Testis (tissue), 3 donors: Measurements from ENCODE around the gene KLRF2. TPM values are rescaled to one million over a fixed set of nuclear protein-coding genes. Genes with fewer than 3 reads are reported as not detected.

ENCODE experiments used
- DNase-seq: peaks from one replicate; pipeline ENCODE4 v3.0.0-alpha.2; 2019
- H3K27ac ChIP-seq, 2 donors: fragments of 200-600 bp; sonication (generic); one replicate each; pipeline ENCODE4 v1.5.1; 2019
- H3K27me3 ChIP-seq: fragments of 200-600 bp; sonication (generic); one replicate; pipeline ENCODE4 v1.5.1; 2019
- H3K36me3 ChIP-seq: fragments of 200-600 bp; sonication (generic); one replicate; pipeline ENCODE4 v1.5.1; 2017; ENCODE audit warnings: low read depth; ENCODE audit errors: missing control alignments
- H3K4me1 ChIP-seq: fragments of 200-600 bp; sonication (generic); one replicate; pipeline ENCODE4 v1.5.1; 2019
- H3K4me3 ChIP-seq, 2 donors: fragments of 200-600 bp; sonication (generic); one replicate each; pipeline ENCODE4 v1.5.1; 2017 to 2019
- H3K9me3 ChIP-seq: fragments of 200-600 bp; sonication (generic); one replicate; pipeline ENCODE4 v1.5.1; 2017
- POLR2A ChIP-seq: fragments of 450-650 bp; IDR thresholded peaks from one replicate; pipeline ENCODE4 v1.6.1; 2017; ENCODE audit warnings: antibody characterized with exemption, mild to moderate bottlenecking, moderate library complexity
- WGBS, 2 donors: methylation state at CpG; one replicate each; pipeline ENCODE4 v1.1.5; 2018; 5-methylcytosine and 5-hydroxymethylcytosine counted together
- intact Hi-C: fragments of 100-400 bp; cut with DNase I; formaldehyde crosslinking; loops from one replicate; pipeline ENCODE4 v1.15.1; 2023; ENCODE audit warnings: low total_unique reads
- polyA plus RNA-seq: library from polyadenylated mRNA; stranded (reverse); fragments of 350-450 nt; fragmentation: Illumina TruSeq; extraction: RNeasy Lipid Tissue Mini Kit (QIAGEN cat#74804); gene quantifications from one replicate; pipeline ENCODE4 v1.2.3, GENCODE V29; 2014; ENCODE audit warnings: low read depth, low replicate concordance; ENCODE audit not compliant: insufficient read depth
- total RNA-seq, 2 donors: library from RNA; depleted of rRNA; stranded (reverse); fragments of >200 nt; gene quantifications; one replicate each; pipeline ENCODE4 v1.2.3, GENCODE V29; 2016
- TF ChIP-seq, protein P1 (sequence below), 3 experiments: fragments of 450-650 bp in 2 of 3; fragments of 200-600 bp in 1 of 3; sonication (generic) in 1 of 3; IDR thresholded peaks; one replicate each; pipeline ENCODE4 v1.5.1; 2016 to 2019; ENCODE audit warnings: antibody characterized with exemption in 3 of 3, mild to moderate bottlenecking in 2 of 3, moderate library complexity in 1 of 3

Gene KLRF2
- total and polyA plus RNA-seq, 3 donors from 2014 or later: 0.79 TPM; not detected in 2

- no peak for TF ChIP-seq POLR2A
- TF ChIP-seq, protein P1, sequence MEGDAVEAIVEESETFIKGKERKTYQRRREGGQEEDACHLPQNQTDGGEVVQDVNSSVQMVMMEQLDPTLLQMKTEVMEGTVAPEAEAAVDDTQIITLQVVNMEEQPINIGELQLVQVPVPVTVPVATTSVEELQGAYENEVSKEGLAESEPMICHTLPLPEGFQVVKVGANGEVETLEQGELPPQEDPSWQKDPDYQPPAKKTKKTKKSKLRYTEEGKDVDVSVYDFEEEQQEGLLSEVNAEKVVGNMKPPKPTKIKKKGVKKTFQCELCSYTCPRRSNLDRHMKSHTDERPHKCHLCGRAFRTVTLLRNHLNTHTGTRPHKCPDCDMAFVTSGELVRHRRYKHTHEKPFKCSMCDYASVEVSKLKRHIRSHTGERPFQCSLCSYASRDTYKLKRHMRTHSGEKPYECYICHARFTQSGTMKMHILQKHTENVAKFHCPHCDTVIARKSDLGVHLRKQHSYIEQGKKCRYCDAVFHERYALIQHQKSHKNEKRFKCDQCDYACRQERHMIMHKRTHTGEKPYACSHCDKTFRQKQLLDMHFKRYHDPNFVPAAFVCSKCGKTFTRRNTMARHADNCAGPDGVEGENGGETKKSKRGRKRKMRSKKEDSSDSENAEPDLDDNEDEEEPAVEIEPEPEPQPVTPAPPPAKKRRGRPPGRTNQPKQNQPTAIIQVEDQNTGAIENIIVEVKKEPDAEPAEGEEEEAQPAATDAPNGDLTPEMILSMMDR (IDR thresholded peaks at IDR 0.05): no peak
- Histone ChIP-seq H3K36me3 (no peaks in the 10 kb centered on the region), H3K4me3 (no peak overlapping the region), H3K9me3 (no peaks in the 10 kb centered on the region), H3K4me1 (no peaks in the 10 kb centered on the region), H3K27me3 (no peaks in the 10 kb centered on the region), H3K27ac (no peak overlapping the region)
- WGBS, 2 donors: 72 to 79% methylated on average over 4 of the region's 4 CpGs
- intact Hi-C loops: no loop called here
- DNase-seq: no peak
These were observed 16.2 kb upstream of the KLRF2 start for GRCh38 chr12:9864913-9865675.

DNA sequence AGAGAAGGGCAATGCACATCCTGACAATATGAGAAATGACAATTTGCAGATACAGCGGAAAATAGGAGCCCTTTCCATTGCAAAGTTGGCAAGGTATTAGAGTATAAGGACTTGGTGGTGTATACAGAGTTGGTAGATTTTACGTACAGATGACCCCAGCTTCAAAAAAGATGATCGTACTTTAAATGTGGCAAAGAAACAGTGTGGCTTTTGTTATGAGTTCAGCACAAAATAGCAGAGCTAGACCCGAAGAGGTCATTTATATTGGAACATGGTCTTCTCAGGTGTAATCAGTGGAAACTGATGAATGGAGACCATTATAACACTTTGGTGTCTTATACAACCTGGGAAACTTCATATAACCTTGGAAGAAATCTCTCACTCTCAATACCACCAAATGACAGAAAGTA lies 14.4 kb upstream of the KLRF2 start:
- TF ChIP-seq, protein P1 (IDR thresholded peaks at IDR 0.05): no peak
- TF ChIP-seq POLR2A: no peak
- 48 to 50% methylated on average over 4 of the region's 4 CpGs for WGBS, 2 donors
- Histone ChIP-seq H3K27me3 (no peaks in the 10 kb centered on the region), H3K4me1 (peaks cover 5% of the 10 kb centered on the region), H3K36me3 (no peaks in the 10 kb centered on the region), H3K4me3 (peak overlapping the region; percentile 17 to 24), H3K9me3 (no peaks in the 10 kb centered on the region), H3K27ac (peak overlapping the region; percentile 2 to 74)
- intact Hi-C loops: no loop called here
- no peak for DNase-seq

DNA sequence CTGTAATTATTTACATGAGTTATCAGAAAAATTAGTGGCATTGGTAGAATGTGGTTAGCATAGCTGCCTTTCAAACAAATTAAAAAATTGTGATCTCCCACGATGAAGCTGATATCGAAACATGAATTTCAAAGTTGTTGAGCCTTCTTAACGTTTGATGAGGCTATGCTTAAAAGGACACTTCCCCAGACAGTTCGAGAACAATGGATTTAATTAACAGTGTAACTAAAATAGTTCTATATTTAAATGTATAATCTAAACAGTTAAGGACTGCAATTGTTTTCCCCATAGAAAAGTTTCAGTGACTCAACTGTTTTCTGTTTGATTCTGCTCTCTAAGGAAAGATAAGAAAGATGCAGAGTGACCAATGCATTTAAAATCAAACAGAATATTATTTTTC lies 13.8 kb upstream of the KLRF2 start:
- intact Hi-C loops: no loop called here
- DNase-seq: no peak
- Histone ChIP-seq H3K4me1 (peaks cover 6% of the 10 kb centered on the region), H3K36me3 (no peaks in the 10 kb centered on the region), H3K4me3 (peak overlapping the region; percentile 17 to 24), H3K27me3 (no peaks in the 10 kb centered on the region), H3K27ac (peak overlapping the region; percentile 2 to 74), H3K9me3 (no peaks in the 10 kb centered on the region)
- TF ChIP-seq, protein P1 (IDR thresholded peaks at IDR 0.05): no peak
- TF ChIP-seq POLR2A: no peak
- WGBS, 2 donors: 44 to 46% methylated on average over 4 of the region's 4 CpGs

DNA sequence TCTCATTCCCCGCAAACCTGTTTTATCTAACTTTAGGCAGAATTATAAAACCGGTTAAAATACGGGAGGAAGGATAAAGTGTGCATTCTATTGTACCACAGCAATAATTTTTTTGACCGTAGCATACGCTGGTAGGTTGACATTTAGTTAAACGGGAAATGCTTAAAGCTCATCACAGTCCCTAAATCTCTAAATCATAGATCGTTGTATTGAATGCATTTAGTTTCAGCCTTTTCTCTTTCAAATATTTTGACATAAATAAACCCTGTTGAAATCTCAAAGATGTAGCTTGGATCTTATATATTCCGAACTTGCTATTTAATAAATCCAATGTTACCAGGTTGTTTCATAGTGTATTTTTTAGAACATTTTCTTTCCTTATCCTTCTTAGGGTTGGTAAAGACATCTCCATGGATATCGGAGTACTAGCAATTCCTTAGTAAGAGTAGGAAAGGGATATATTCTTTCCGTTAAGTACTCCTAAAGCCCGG lies 12.9 kb upstream of the KLRF2 start:
- intact Hi-C loops: no loop called here
- Histone ChIP-seq H3K9me3 (no peaks in the 10 kb centered on the region), H3K36me3 (no peaks in the 10 kb centered on the region), H3K4me3 (peak overlapping the region; percentile 24 to 51), H3K27ac (peak overlapping the region; percentile 85 to 87), H3K27me3 (no peaks in the 10 kb centered on the region), H3K4me1 (peaks cover 6% of the 10 kb centered on the region)
- no peak for TF ChIP-seq POLR2A
- TF ChIP-seq, protein P1 (IDR thresholded peaks at IDR 0.05): no peak
- WGBS, 2 donors: 57 to 63% methylated on average over 11 of the region's 11 CpGs
- DNase-seq: no peak

GRCh38 chr12:9868951-9869306 lies 12.4 kb upstream of the KLRF2 start:
- H3K4me1 ChIP-seq: peaks cover 6% of the 10 kb centered on the region
- 32 to 37% methylated on average over 4 of the region's 4 CpGs for WGBS, 2 donors
- DNase-seq: no peak
- H3K36me3 ChIP-seq: no peaks in the 10 kb centered on the region
- no peaks in the 10 kb centered on the region for H3K9me3 ChIP-seq
- TF ChIP-seq POLR2A: no peak
- TF ChIP-seq, protein P1 (IDR thresholded peaks at IDR 0.05): no peak
- intact Hi-C loops: no loop called here
- H3K27me3 ChIP-seq: no peaks in the 10 kb centered on the region
- H3K27ac ChIP-seq: peak overlapping the region; percentile 85 to 87
- H3K4me3 ChIP-seq: peak overlapping the region; percentile 24 to 51
